HG03432 (cell line): ENCODE data around the gene FAM163B.
"Not testable (repeated sequence)": the region's sequence is repeated elsewhere in the genome, so short reads cannot be mapped to it uniquely, and the experiment has no call there.

Source experiments
- ATAC-seq: cut with Tn5 transposase; IDR thresholded peaks from one replicate; pipeline ENCODE4 v1.9.1; 2021; ENCODE audit warnings: mild to moderate bottlenecking, moderate library complexity; ENCODE audit not compliant: unreplicated experiment

Gene FAM163B

GRCh38 chr9:133570691-133571080 is 38.5 kb downstream of the FAM163B start:
- ATAC-seq, result no peak

GRCh38 chr9:133569891-133570690 is 39.1 kb downstream of the FAM163B start:
- ATAC-seq, result no peak

- ATAC-seq, result no peak
Measured at GRCh38 chr9:133569121-133569785, 39.9 kb downstream of the FAM163B start.

GRCh38 chr9:133568186-133568585 is 41.0 kb downstream of the FAM163B start:
- no peak for ATAC-seq

GRCh38 chr9:133566817-133567216 is 42.4 kb downstream of the FAM163B start:
- no peak for ATAC-seq

- no peak for ATAC-seq
Measured at GRCh38 chr9:133566382-133566781, 42.8 kb downstream of the FAM163B start.

GRCh38 chr9:133564451-133565116 is 44.6 kb downstream of the FAM163B start:
- no peak for ATAC-seq

GRCh38 chr9:133563814-133564213 is 45.4 kb downstream of the FAM163B start:
- not testable (repeated sequence) for ATAC-seq

- ATAC-seq, result no peak
Measured at GRCh38 chr9:133563291-133563796, 45.8 kb downstream of the FAM163B start.

GRCh38 chr9:133562611-133563290 is 46.4 kb downstream of the FAM163B start:
- no peak for ATAC-seq

- ATAC-seq, result no peak
Measured at GRCh38 chr9:133561976-133562554, 47.1 kb downstream of the FAM163B start.

- ATAC-seq, result no peak
Measured at GRCh38 chr9:133560944-133561343, 48.2 kb downstream of the FAM163B start.

- no peak for ATAC-seq
Measured at GRCh38 chr9:133560311-133560710, 48.9 kb downstream of the FAM163B start.

- ATAC-seq, result peak; percentile 55
Measured at GRCh38 chr9:133558191-133559126, 50.7 kb downstream of the FAM163B start.

- no peak for ATAC-seq
Measured at GRCh38 chr9:133557581-133557980, 51.6 kb downstream of the FAM163B start.

- ATAC-seq, result no peak
Measured at GRCh38 chr9:133556354-133556753, 52.8 kb downstream of the FAM163B start.

- no peak for ATAC-seq
Measured at GRCh38 chr9:133554729-133555128, 54.5 kb downstream of the FAM163B start.

GRCh38 chr9:133553973-133554713 is 55.0 kb downstream of the FAM163B start:
- ATAC-seq, result no peak

GRCh38 chr9:133553123-133553522 is 56.1 kb downstream of the FAM163B start:
- no peak for ATAC-seq
